ENCODE results near the gene RHEX. TPM values are rescaled to one million over a fixed set of nuclear protein-coding genes. Genes with fewer than 3 reads are reported as not detected.

The RHEX gene
- total and polyA plus RNA-seq, 2 of the 13 experiments (the other 11 are each of a cell fraction or from before 2014, with no cell fraction given), result 1.4 to 2.7 TPM

- Histone ChIP-seq H3K9me3 (ENCODE audit: low read length) (no peaks in the 10 kb centered on the region), H3K4me3 (replicated peaks in 1 of 3; ENCODE audit: insufficient read depth in 1 of 3, low read depth in 2 of 3, low read length in 3 of 3) (no peak overlapping the region), H3K36me3 (replicated peaks in 1 of 2; ENCODE audit: control insufficient read depth in 1 of 2, insufficient read depth in 2 of 2, low read length in 2 of 2) (no peaks in the 10 kb centered on the region), H3K27me3 (ENCODE audit: control insufficient read depth in 1 of 2, insufficient read depth in 2 of 2, low read length in 2 of 2) (peaks cover 0 to 32% of the 10 kb centered on the region in 2 experiments; a peak in 4 of 5 replicates), H2AFZ (ENCODE audit: low read length) (no peak overlapping the region), H4K20me1 (ENCODE audit: insufficient read depth, low read length) (no peaks in the 10 kb centered on the region), H3K4me1 (ENCODE audit: insufficient read depth, low read length) (no peaks in the 10 kb centered on the region), H3K27ac (ENCODE audit: extremely low read length, insufficient read depth, low read length) (no peak overlapping the region), H3K79me2 (ENCODE audit: insufficient read depth, low read length) (no peaks in the 10 kb centered on the region), H3K9ac (ENCODE audit: insufficient read depth, low read depth, low read length) (no peak overlapping the region), H3K4me2 (ENCODE audit: low read depth, low read length) (no peak overlapping the region)
- in situ Hi-C loops (cut with HindIII; ENCODE audit: extremely low pct_ligation_motif_present, low pct_unique_long_range_greater_than_20kb), result no loop called here
- WGBS (ENCODE audit: low lambda C conversion rate), result 36% methylated on average over 9 of the region's 9 CpGs
- no peak for TF ChIP-seq EZH2 (conservative IDR thresholded peaks at IDR 0.05; ENCODE audit: low read depth, low read length)
- no peak for TF ChIP-seq AKAP8 (CRISPR knock-in tag; IDR thresholded peaks at IDR 0.05)
- TF ChIP-seq, protein P1, sequence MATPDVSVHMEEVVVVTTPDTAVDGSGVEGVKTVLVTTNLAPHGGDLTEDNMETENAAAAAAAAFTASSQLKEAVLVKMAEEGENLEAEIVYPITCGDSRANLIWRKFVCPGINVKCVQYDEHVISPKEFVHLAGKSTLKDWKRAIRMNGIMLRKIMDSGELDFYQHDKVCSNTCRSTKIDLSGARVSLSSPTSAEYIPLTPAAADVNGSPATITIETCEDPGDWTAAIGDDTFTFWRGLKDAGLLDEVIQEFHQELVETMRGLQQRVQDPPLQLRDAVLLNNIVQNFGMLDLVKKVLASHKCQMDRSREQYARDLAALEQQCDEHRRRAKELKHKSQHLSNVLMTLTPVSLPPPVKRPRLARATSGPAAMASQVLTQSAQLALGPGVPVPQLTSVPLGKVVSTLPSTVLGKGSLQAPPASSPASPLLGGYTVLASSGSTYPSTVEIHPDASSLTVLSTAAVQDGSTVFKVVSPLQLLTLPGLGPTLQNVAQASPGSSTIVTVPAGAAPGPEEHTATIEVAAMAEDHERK (CRISPR knock-in tag; IDR thresholded peaks at IDR 0.05; ENCODE audit: low read depth), result no peak
- TF ChIP-seq, protein P2, sequence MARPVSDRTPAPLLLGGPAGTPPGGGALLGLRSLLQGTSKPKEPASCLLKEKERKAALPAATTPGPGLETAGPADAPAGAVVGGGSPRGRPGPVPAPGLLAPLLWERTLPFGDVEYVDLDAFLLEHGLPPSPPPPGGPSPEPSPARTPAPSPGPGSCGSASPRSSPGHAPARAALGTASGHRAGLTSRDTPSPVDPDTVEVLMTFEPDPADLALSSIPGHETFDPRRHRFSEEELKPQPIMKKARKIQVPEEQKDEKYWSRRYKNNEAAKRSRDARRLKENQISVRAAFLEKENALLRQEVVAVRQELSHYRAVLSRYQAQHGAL (CRISPR knock-in tag; IDR thresholded peaks at IDR 0.05; ENCODE audit: not compliant biosample characterization), result no peak
- no peak for TF ChIP-seq ZNF790 (CRISPR knock-in tag; IDR thresholded peaks at IDR 0.05; ENCODE audit: borderline replicate concordance)
- TF ChIP-seq DNMT3B (CRISPR knock-in tag; conservative IDR thresholded peaks at IDR 0.05), result no peak
- TF ChIP-seq NR2C2 (CRISPR knock-in tag; IDR thresholded peaks at IDR 0.05; ENCODE audit: borderline replicate concordance), result no peak
- no peak for TF ChIP-seq SP1 (IDR thresholded peaks at IDR 0.05)
- no peak for TF ChIP-seq SP1 (CRISPR knock-in tag; IDR thresholded peaks at IDR 0.05)
- TF ChIP-seq NPAS2 (CRISPR knock-in tag; IDR thresholded peaks at IDR 0.05; ENCODE audit: borderline replicate concordance), result no peak
- no peak for TF ChIP-seq NBN (conservative IDR thresholded peaks at IDR 0.05)
- no peak for TF ChIP-seq HMG20B (CRISPR knock-in tag; conservative IDR thresholded peaks at IDR 0.05)
- no peak for TF ChIP-seq ZMYM4 (CRISPR knock-in tag; IDR thresholded peaks at IDR 0.05)
- ChIA-PET CTCF (ENCODE audit: low intra/inter-chr PET ratio, low total read pairs) (no interaction called here), POLR2A (no interaction called here)
- intact Hi-C loops (cut with micrococcal nuclease; ENCODE audit: unreplicated experiment), result no loop called here
- DNase-seq (ENCODE audit: low spot score) (no peak), ATAC-seq (no peak), FAIRE-seq (no peak)
- no TSS peak for BruUV-seq (replicated peaks)
These were observed 74.4 kb downstream of the RHEX start for GRCh38 chr1:206127336-206127735.

All from HepG2 (cell line).